Adipose tissue (tissue), 3 donors: Measurements from ENCODE around the gene MGAT5. TPM values are rescaled to one million over a fixed set of nuclear protein-coding genes. Genes with fewer than 3 reads are reported as not detected.

Source experiments
- H3K27ac ChIP-seq: one replicate; pipeline ENCODE4 v1.5.1; 2013; ENCODE audit warnings: low read depth, low read length
- WGBS, 3 donors: extraction: QIAGEN DNeasy Blood & Tissue Kit; methylation state at CpG; one replicate each; pipeline ENCODE4 v1.1.7; 2013; 5-methylcytosine and 5-hydroxymethylcytosine counted together
- polyA plus RNA-seq, 3 donors: library from polyadenylated mRNA; stranded (reverse); fragments of 200-250 nt; gene quantifications; one replicate each; pipeline ENCODE4 v1.2.3, GENCODE V29; 2013
- donor health status: healthy with polysubstance abuse.
- donor health status: Bipolar disorder and iron deficiency.
- donor health status: healthy.

Gene MGAT5
- polyA plus RNA-seq, 3 donors: 4.8 to 7.2 (median 6.7) TPM

DNA sequence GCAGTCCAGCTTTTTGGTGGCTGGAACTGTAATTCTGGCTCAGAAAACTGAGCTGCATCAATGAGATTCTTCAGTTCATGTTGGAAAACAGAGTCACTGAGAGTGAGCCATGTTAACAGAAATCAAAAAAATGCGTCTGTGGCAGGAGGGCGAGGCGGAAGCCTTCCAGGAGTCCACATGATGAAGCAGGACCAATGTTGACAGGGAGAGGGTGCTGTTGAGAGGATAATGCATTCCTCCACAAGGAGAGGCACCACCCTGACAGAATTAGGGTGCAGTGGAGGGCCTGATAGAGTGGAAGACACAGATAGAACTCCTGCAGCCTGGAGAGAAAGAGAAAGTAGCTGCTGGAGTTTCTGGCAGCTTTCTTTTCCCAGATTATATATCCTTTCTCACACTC, 111.5 kb downstream of the MGAT5 start:
- no peak overlapping the region for H3K27ac ChIP-seq
- 88 to 93% (median 89%) methylated on average over 3 of the region's 3 CpGs for WGBS, 3 donors

DNA sequence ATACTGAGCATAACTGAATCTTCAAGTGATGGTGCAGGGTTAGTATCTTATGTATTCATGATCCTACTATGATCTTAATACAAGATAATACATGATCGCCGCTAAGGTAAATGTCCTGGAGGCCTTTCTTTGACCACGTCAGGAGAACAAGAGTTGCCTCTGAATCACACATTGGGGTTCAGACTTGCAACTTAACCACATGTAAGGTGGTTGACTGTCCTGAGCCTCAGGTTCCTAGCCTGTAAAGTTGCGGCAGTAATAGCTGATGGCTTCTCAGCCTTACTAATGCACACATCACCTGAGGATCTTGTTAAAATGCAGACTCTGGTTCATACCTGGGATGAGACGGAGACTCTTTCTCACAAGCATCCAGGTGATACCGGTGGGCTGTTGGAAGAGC, 112.5 kb downstream of the MGAT5 start:
- WGBS, 3 donors: 97 to 99% (median 98%) methylated on average over 6 of the region's 6 CpGs
- H3K27ac ChIP-seq: no peak overlapping the region

DNA sequence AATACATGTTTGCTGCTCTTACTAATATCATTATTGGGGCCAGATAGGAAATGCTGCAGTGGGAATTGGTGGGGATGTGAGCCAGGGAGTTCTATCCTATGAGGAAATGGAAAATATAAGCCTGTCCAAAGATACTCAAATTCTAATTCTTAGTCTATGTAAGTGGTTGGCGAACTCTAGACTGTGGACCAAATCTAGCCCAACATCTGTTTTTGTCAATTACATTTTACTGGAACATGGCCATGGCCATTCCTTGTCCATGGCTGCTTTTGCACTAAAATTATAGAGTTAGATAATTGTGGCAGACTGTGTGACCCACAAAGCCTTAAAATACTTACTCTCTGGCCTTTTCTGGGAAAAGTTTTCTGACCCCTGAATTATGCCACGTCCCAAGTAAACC, 113.3 kb downstream of the MGAT5 start:
- 49 to 74% (median 67%) methylated on average over 2 of the region's 2 CpGs for WGBS, 3 donors
- no peak overlapping the region for H3K27ac ChIP-seq

DNA sequence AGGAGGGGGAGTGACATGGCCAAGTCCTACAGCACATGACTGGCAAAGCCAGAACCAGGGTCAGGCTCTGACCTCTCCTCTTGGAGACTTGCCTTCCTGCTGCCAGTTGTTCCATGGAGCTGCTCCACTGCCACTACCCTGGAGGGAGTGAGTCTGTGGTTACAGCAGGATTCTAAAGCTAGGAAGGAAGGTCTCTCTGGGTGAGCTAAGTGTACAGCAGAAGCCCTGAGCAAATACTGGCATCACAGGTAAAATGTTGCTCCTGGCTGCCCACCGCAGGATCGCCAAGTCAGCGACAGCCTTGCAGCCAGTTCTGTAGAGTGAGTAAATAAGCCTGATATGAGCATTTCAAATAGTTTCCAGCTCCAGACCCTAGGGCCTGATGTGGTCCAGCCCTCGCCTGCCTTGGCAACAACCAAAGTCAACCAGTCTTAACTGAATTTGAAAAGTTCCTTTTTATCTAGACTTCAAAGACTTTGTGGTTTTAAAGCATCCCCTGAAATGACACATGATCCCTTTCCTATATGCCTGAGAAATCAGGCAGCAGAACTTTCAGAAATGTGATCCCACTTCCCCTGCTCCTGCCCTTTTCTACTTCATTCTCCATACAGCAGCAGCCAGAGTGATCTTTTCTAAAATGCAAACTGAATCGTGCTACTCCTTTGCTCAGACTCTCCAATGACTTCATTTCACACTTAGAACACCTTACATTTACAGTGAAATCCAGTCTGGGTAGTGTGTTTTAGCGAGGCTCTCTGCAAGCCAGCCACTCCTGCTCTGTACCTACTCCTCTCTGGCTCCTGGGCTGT, 114.3 kb downstream of the MGAT5 start:
- 59 to 84% (median 84%) methylated on average over 6 of the region's 6 CpGs for WGBS, 3 donors
- no peak overlapping the region for H3K27ac ChIP-seq

DNA sequence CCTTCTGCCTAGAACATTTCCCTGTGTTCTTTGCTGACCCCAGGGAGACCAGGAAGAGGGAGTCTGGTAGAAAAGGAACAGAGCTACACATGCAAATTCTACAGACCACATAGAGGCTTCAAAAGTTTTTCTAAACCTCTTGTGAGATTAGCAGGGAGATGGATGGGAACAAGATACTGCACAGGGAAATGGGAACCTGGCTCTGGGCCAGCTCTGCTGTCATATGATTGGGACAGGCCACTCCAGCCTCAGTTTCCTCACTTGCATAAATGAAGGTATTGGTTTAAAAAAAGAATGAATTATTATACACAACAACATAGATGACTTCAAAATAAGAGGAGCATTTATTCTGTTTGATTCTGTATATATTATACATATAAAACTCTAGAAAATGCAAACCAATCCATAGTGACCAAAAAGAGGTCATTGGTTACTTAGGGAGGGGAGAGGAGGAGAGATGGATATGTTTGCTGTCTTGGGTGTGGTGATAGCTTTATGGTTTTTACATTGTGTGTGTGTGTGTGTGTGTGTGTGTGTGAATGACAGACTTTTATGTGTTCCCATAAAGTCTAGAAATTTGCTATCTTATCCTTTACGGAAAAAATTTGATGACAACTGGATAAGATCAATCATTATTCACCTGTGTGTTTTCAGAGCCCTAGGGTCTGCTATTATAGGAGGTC, 115.5 kb downstream of the MGAT5 start:
- WGBS, 3 donors: 52 to 100% (median 65%) methylated on average over 1 of the region's 1 CpG

DNA sequence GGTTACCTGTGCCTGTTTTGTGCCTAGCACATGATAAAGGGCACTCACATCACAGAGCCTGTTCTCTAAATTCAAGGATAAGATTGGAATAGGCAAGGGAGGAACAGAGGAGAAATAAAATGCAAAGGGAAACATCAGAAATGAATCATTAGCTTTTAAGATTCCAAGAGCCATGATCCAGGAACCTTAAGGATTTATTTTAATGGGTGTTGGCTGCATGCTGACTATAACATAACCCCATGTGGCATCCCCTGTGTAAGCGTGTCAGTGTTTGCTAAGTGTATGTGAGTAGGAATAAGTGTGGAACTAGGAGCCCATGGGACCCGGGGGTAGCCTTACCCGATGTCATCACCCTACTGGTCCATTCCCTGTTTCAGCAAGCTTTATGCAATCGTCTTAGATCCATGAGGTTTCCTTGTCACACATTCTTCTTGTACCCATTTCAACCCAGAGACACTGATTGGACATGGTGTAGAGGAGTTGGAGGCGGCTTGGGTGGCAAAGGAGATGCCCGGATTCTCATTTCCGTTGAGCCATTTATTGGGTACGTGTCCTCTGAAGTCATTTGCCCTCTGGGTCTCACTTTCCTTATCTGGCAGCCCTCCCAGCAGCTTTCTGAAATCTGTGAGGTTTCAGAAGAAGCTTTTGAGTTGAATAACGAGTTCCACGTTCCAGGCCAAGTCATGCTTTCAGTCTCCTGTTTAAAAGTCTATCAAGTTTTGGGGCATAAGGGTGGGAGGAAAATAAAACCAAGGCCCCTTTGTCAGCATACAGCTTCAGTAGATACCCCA, 117.0 kb downstream of the MGAT5 start:
- no peak overlapping the region for H3K27ac ChIP-seq
- 67 to 87% (median 74%) methylated on average over 10 of the region's 10 CpGs for WGBS, 3 donors

More for the DNA sequence above, 115.5 kb downstream of the MGAT5 start:
- H3K27ac ChIP-seq: no peak overlapping the region

DNA sequence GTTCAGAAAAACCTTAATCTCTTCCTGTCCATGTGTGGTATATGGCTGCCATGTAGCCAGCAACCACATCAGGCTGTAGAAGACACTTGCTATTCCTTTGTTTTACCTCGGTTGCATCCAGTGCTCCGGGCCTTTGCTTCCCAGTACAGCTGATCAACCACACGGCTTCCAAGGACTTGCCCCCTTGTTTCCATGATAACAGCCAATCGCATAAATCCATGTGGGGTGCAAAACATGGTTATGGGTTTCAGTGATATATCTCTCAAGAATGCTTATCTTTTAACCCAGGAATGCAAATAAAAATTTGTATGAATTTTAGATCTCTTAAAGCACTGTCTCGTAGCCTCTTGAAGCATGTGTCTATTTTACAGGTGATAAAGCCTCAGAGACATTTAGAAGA, 118.3 kb downstream of the MGAT5 start:
- H3K27ac ChIP-seq: no peak overlapping the region
- whole genome bisulfite sequencing, 3 donors: 89 to 94% (median 93%) methylated on average over 5 of the region's 5 CpGs

DNA sequence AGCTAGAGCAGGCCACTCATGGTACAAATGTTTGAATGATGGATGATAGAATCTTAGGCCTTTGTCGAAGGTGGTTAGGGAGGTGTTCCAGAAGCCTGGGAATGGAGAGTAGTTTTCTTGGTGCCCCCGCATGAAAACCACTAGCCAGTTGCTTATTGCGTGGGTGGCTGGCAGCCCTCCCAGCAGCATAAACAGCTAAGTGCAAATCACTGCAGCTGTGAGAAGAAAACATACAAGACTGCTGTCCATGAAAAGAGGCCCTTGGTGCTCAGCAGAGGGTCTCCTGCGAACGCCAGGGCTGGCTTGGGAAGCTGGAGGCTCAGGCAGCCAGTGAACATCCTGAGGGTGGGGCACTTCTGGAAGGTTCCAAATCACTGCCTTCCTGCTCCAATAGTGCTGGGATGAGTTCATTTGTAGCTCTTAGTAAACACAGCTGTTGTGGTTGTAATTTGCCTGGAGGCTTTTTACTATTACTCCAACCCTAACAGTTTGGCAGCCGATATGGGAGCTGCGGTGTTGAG, 118.8 kb downstream of the MGAT5 start:
- no peak overlapping the region for H3K27ac ChIP-seq
- WGBS, 3 donors: 50 to 79% (median 56%) methylated on average over 7 of the region's 7 CpGs

DNA sequence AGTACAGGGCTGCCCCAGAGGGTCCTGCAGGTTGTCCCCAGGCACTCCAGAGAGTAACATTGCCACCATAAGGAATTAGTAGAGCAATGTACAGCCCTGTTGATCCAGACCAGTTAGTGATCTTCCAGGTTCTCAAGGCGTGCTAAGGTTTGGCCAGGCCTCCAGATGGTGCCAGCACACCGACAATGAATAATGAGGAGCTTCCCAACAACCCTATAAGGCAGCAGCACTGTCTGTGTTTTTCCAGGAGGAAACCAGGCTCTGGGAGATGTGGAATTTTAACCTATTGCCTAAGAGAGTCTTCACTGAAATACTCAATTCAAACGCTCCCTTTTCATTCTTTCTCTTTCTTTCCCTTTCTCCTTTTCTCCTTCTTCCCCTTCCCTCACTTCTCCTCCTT, 122.1 kb downstream of the MGAT5 start:
- 35 to 77% (median 63%) methylated on average over 3 of the region's 3 CpGs for WGBS, 3 donors
- no peak overlapping the region for H3K27ac ChIP-seq

DNA sequence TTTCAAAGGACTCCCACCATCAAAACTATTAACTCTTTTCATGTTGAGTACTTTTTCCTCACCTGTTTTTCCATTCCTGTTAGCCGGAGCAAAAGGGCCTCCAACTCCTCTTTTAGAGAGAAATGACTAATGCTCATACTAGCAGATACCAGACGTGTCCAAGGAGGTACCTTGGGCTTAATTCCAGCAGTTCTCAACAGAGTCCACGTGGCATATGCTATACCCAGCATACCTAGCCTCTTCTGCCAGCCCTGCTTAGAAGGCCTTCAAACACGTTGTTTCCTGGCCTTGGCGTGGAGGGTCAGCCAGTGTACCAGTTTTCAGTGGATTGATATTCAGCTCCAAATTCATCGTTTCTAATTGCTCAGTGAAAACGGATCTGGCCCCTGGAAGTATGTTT, 123.9 kb downstream of the MGAT5 start:
- H3K27ac ChIP-seq: no peak overlapping the region

DNA sequence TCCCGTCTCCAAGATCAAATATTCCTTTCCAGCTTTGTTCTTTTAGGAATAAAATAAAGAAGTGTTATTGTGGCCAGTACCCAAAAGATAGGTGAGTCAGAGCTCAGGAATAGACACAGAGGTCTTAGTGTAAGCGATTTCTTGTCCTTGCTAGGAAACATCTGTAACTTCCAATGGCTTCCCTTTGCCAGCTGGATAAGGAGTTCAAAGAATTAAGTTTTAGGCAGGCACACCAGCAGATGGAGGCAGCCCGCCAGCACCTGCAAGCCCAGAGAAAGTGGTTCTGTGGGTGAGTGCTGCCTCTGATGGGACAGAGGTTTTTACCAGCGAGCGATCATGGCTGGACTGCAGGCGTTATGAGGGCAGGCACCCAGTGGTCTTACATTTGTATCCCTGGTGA, 125.4 kb downstream of the MGAT5 start:
- WGBS, 3 donors: 72 to 86% (median 86%) methylated on average over 6 of the region's 6 CpGs
- H3K27ac ChIP-seq: no peak overlapping the region

More for the DNA sequence above, 123.9 kb downstream of the MGAT5 start:
- WGBS, 3 donors: 88 to 93% (median 89%) methylated on average over 7 of the region's 7 CpGs

DNA sequence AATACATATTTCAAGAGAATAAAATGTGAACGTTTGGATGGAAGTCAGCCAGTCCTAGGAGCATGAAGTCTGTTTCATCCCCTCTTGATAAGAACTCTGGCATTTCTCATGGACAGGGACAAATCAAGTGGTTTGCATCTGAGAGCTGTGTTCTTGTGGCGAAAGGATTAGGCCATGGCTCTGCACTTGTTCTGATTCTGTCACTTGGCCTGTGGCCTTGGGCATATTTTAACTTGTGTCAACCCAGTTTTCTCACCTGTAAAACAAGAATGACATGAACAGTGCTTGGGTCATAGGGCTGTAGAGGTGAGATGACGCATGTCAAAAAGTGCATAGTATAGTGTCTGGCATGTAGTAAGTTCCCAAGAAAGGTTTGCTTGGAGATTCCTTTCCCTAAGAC, 125.8 kb downstream of the MGAT5 start:
- 76 to 89% (median 84%) methylated on average over 3 of the region's 3 CpGs for WGBS, 3 donors

DNA sequence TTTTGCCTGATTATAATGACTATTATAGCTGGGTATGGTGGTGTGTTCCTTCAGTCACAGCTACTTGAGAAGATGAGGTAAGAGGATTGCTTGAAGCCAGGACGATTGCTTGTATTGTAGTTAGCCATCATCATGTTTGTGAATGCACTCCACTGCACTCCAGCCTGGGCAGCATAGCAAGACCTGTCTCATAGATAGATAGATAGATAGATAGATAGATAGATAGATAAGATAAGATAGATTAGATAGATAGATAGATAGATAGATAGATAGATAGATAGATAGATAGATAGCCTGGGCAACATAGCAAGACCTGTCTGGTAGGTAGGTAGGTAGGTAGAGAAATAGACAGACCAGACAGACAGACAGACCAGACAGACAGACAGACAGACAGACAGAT, 127.3 kb downstream of the MGAT5 start:
- 82 to 91% (median 90%) methylated on average over 1 of the region's 1 CpG for WGBS, 3 donors
- H3K27ac ChIP-seq: no peak overlapping the region

More for the DNA sequence above, 125.8 kb downstream of the MGAT5 start:
- no peak overlapping the region for H3K27ac ChIP-seq

DNA sequence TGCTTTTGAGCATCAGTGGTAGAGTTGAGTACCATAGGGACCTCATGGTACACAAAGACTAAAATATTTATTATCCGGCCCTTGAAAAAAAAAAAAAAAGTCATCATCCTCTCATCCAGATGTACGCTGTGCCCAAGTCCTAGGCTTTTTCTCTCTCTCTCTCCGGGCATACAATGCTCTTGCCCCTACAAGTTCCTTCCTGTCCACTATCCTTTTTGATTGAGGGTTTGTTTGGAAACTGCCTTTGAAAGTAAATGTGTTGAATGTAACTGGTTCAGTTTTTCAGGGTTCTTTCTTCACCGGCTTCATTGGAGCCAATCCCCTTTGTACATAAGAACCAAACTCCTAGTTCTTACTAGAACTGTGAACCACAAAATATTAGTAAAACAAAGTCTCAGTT, 130.3 kb downstream of the MGAT5 start:
- no peak overlapping the region for H3K27ac ChIP-seq
- 87 to 96% (median 95%) methylated on average over 4 of the region's 4 CpGs for WGBS, 3 donors

DNA sequence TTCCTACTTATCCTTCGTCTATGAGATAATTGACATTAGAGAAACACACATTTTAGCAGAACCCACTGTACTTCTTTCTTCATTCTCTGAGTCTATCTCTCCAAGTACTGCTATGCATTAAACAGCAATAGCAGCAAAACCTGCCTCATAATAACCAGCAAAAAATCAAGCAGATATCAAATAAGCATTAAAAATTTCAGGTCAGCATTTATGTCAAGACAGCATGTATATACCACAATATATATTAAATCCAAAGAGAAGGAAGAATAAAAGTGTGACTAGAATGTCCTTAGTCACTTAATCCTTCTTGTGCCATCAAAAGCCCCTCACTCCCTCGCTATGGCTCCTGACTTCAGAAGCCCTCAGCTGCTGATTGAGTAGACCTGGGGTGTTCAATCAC, 131.3 kb downstream of the MGAT5 start:
- H3K27ac ChIP-seq: no peak overlapping the region
- 59 to 93% (median 87%) methylated on average over 2 of the region's 2 CpGs for WGBS, 3 donors

DNA sequence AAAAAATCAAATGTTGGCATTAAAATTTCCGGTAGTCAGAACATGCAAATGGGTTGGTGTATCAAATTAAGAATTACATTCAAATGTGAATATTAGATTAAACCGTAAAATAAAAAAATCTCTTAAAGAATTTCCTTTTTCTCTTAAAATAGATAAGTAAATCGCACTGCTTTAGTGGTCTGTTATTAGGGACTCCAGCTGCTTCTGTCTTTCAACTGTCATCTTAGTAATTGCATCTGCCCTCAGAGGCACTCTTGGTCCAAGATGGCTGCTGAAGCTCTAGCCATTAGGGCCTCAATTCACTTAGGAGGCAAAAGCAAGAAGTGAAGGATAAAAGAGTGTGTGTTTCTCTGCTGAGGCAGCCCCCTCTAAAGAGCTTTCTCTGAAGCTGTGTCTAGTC, 132.4 kb downstream of the MGAT5 start:
- WGBS, 3 donors: 97 to 98% (median 98%) methylated on average over 3 of the region's 3 CpGs
- H3K27ac ChIP-seq: no peak overlapping the region

DNA sequence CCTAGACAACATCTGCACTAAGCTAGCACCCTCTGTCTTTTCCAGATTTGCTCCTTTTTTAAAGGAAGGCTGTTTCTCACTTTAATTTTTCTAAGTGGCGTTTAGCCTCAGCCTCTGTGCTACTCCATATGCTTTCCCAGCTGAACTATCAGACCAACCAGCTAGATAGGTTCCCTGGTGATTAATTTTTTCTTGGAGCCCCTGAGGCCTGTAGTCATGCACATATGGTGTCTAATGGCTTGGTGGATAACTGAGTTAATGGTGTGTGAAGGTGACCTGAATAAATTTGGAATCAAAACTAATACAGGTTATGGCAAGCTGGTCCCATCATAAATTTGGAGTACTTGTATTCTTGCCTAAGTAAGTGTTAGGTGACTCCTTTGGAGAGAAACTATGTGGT, 135.5 kb downstream of the MGAT5 start:
- H3K27ac ChIP-seq: no peak overlapping the region
- WGBS, 3 donors: 96 to 100% (median 97%) methylated on average over 1 of the region's 1 CpG

DNA sequence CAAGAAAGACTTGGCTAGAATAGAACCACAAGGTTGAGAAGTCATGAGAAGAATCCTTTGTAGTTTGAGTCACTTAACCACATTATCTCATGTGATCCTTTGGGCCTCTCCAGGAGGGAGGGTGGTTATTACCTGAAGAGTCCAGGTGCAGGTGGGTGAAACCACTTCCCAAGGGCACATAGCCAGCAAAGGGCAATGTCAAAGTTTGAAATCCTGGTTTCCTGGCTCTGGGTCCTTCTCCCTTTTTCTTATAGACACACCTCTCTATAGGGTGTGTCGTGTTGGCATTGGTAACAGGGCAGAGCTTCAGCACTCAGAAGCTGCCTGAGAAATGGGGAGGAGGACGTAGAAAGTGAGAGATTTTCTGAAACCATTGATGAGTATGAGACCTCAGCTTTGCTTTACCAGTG, 137.9 kb downstream of the MGAT5 start:
- WGBS, 3 donors: 69 to 95% (median 74%) methylated on average over 2 of the region's 2 CpGs
- H3K27ac ChIP-seq: no peak overlapping the region
